ENCODE data around the gene B4GALNT4. TPM values are rescaled to one million over a fixed set of nuclear protein-coding genes. Genes with fewer than 3 reads are reported as not detected.
A peak's percentile ranks its signal among the peaks of the same experiment; 100 is the strongest.

The B4GALNT4 gene
- total RNA-seq, 4 donors from 2014 or later: 2.5 to 12.0 (median 5.7) TPM

GRCh38 chr11:336659-337198, 32.6 kb upstream of the B4GALNT4 start:
- Histone ChIP-seq H3K4me1 (peaks cover 15 to 31% (median 21%) of the 10 kb centered on the region in 4 donors), H3K36me3 (no peaks in the 10 kb centered on the region), H3K9me3 (no peaks in the 10 kb centered on the region), H3K4me3 (no peak overlapping the region), H3K27me3 (peaks cover 0 to 2% (median 0%) of the 10 kb centered on the region in 4 donors), H3K27ac (replicated peaks in 1 of 4) (peak overlapping the region; percentile 60 to 76 (median 64))
- no peak for DNase-seq (ENCODE audit: extremely low spot score)
- WGBS: 86% methylated on average over 4 of the region's 4 CpGs
- intact Hi-C loops (cut with DNase I): no loop called here
- no peak for TF ChIP-seq POLR2A (IDR thresholded peaks at IDR 0.05; ENCODE audit: low read depth)
- no peak for TF ChIP-seq EP300 (IDR thresholded peaks at IDR 0.05)
- no peak for TF ChIP-seq CTCF (IDR thresholded peaks at IDR 0.05)
- TF ChIP-seq POLR2AphosphoS5 (IDR thresholded peaks at IDR 0.05): no peak

DNA sequence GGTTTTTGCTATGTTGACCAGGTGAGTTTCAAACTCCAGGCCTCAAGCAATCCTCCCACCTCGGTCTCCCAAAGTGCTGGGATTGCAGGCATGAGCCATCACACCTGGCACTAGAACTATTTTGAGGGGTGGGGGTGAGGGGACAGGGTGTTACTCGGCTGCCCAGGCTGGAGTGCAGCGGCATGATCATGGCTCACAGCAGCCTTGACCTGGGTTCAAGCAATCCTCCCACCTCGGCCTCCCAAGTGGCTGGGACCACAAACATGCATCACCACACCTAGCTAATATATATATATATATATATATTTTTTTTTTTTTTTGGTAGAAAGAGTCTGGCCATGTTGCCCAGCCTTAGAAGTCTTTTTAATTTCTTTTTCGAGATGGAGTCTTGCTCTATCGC, 31.6 kb upstream of the B4GALNT4 start:
- WGBS: 98% methylated on average over 6 of the region's 6 CpGs
- no peak for DNase-seq (ENCODE audit: extremely low spot score)
- Histone ChIP-seq H3K9me3 (no peaks in the 10 kb centered on the region), H3K27me3 (peaks cover 0 to 2% (median 0%) of the 10 kb centered on the region in 4 donors), H3K27ac (replicated peaks in 1 of 4) (no peak overlapping the region), H3K4me3 (no peak overlapping the region), H3K4me1 (peaks cover 15 to 31% (median 21%) of the 10 kb centered on the region in 4 donors), H3K36me3 (no peaks in the 10 kb centered on the region)
- intact Hi-C loops (cut with DNase I): no loop called here
- no peak for TF ChIP-seq CTCF (IDR thresholded peaks at IDR 0.05)
- no peak for TF ChIP-seq POLR2A (IDR thresholded peaks at IDR 0.05; ENCODE audit: low read depth)
- no peak for TF ChIP-seq EP300 (IDR thresholded peaks at IDR 0.05)
- no peak for TF ChIP-seq POLR2AphosphoS5 (IDR thresholded peaks at IDR 0.05)

DNA sequence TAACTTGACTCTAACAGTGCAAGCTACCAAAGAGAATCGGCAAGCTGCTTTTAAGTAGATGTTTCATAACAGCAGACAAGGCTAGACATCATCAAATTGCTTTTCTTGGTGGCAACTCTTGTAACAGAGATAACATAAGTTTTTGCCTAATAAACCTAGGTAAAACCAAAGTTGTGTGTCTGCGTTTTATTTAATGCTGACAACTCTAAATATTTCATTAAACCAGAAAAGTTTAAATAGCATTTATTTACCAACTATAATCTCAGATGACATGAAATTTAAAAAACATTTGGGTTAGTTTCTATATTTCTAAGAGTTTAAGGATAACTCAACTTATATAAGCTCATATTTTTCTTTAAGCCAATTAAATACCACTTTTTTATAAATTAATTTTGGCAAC, 29.3 kb upstream of the B4GALNT4 start:
- TF ChIP-seq POLR2A (IDR thresholded peaks at IDR 0.05; ENCODE audit: low read depth) (no peak), CTCF (IDR thresholded peaks at IDR 0.05) (no peak), POLR2AphosphoS5 (IDR thresholded peaks at IDR 0.05) (no peak), EP300 (IDR thresholded peaks at IDR 0.05) (no peak)
- Histone ChIP-seq H3K27ac (replicated peaks in 1 of 4) (no peak overlapping the region), H3K4me3 (no peak overlapping the region), H3K9me3 (no peaks in the 10 kb centered on the region), H3K27me3 (peaks cover 0 to 2% (median 0%) of the 10 kb centered on the region in 4 donors), H3K4me1 (peaks cover 15 to 20% (median 17%) of the 10 kb centered on the region in 4 donors), H3K36me3 (no peaks in the 10 kb centered on the region)
- intact Hi-C loops (cut with DNase I): no loop called here
- no peak for DNase-seq (ENCODE audit: extremely low spot score)
- WGBS: 90% methylated on average over 2 of the region's 2 CpGs

GRCh38 chr11:340539-341512, 28.5 kb upstream of the B4GALNT4 start:
- Histone ChIP-seq H3K27ac (replicated peaks in 1 of 4) (no peak overlapping the region), H3K36me3 (no peaks in the 10 kb centered on the region), H3K4me1 (peaks cover 8 to 12% (median 10%) of the 10 kb centered on the region in 4 donors), H3K4me3 (no peak overlapping the region), H3K9me3 (no peaks in the 10 kb centered on the region), H3K27me3 (peaks cover 0 to 2% (median 0%) of the 10 kb centered on the region in 4 donors)
- DNase-seq (ENCODE audit: extremely low spot score): no peak
- intact Hi-C loops (cut with DNase I): no loop called here
- 85% methylated on average over 4 of the region's 5 CpGs for WGBS
- TF ChIP-seq POLR2A (IDR thresholded peaks at IDR 0.05; ENCODE audit: low read depth): no peak
- no peak for TF ChIP-seq CTCF (IDR thresholded peaks at IDR 0.05)
- no peak for TF ChIP-seq POLR2AphosphoS5 (IDR thresholded peaks at IDR 0.05)
- no peak for TF ChIP-seq EP300 (IDR thresholded peaks at IDR 0.05)

Measured in esophagus muscularis mucosa (tissue), 4 donors.